ENCODE data around the gene TRAF5.

GRCh38 chr1:211336161-211336560 lies 9.5 kb downstream of the TRAF5 start:
- no peak for TF ChIP-seq SPI1 (IDR thresholded peaks at IDR 0.05; ENCODE audit: low read depth, low read length)
- no peak for TF ChIP-seq POLR2AphosphoS5 (IDR thresholded peaks at IDR 0.05; ENCODE audit: low read depth, low read length)
- no peak for TF ChIP-seq POLR2A (IDR thresholded peaks at IDR 0.05; ENCODE audit: low read depth, low read length)
- TF ChIP-seq POU2F2 (IDR thresholded peaks at IDR 0.05; ENCODE audit: low read depth, low read length) = no peak
- no peak for TF ChIP-seq TAF1 (IDR thresholded peaks at IDR 0.05; ENCODE audit: low read depth, low read length)
- TF ChIP-seq PAX5 (IDR thresholded peaks at IDR 0.05; ENCODE audit: insufficient read depth, low read length, severe bottlenecking) = no peak
